ENCODE data around the gene CCDC73. TPM values are rescaled to one million over a fixed set of nuclear protein-coding genes. Genes with fewer than 3 reads are reported as not detected.

CCDC73 gene
- total and polyA plus RNA-seq, 2 donors (not counting 1 experiment from before 2014, with no cell fraction given): 0.05 TPM; not detected in 1

- Mint-ChIP-seq H3K27ac (no peak overlapping the region), H3K4me3 (no peak overlapping the region), H3K9me3 (ENCODE audit: insufficient read depth) (no peaks in the 10 kb centered on the region), H3K4me1 (peaks cover 3% of the 10 kb centered on the region), H3K27me3 (no peaks in the 10 kb centered on the region)
- Histone ChIP-seq H3K27me3 (replicated peaks in 1 of 4; ENCODE audit: control extremely low read depth in 1 of 4, control insufficient read depth in 3 of 4, insufficient read depth in 4 of 4, low read length in 3 of 4) (no peaks in the 10 kb centered on the region), H3K4me1 (ENCODE audit: control insufficient read depth in 2 of 2, insufficient read depth in 2 of 2, low read length in 2 of 2) (no peaks in the 10 kb centered on the region), H3K36me3 (replicated peaks in 1 of 2; ENCODE audit: control extremely low read depth in 1 of 2, control insufficient read depth in 1 of 2, extremely low read depth in 1 of 2, insufficient read depth in 2 of 2, low read length in 1 of 2) (peaks cover 14 to 84% of the 10 kb centered on the region in 2 experiments), H3K9ac (ENCODE audit: low read length) (no peak overlapping the region), H2AFZ (ENCODE audit: insufficient read depth, low read depth, low read length, poor library complexity, severe bottlenecking) (no peak overlapping the region), H3K4me3 (ENCODE audit: control extremely low read depth in 1 of 5, extremely low read depth in 1 of 5, insufficient read depth in 1 of 5, low read depth in 2 of 5, low read length in 4 of 5) (no peak overlapping the region), H3K4me2 (replicated peaks; ENCODE audit: low read depth, low read length, poor library complexity, severe bottlenecking) (no peak overlapping the region), H4K20me1 (ENCODE audit: control insufficient read depth, insufficient read depth, low read length, poor library complexity, severe bottlenecking) (peaks cover 15% of the 10 kb centered on the region), H3K9me3 (ENCODE audit: control extremely low read depth in 1 of 3, control insufficient read depth in 2 of 3, insufficient read depth in 1 of 3, low read length in 2 of 3) (no peaks in the 10 kb centered on the region), H3K79me2 (ENCODE audit: control insufficient read depth, insufficient read depth, low read length) (peaks cover 18% of the 10 kb centered on the region), H3K27ac (ENCODE audit: low read length in 2 of 2) (no peak overlapping the region)
- intact Hi-C loops (cut with micrococcal nuclease): no loop called here
- ChIA-PET CTCF (no interaction called here), POLR2A (no interaction called here)
- no peak for TF ChIP-seq EZH2 (IDR thresholded peaks at IDR 0.05; ENCODE audit: borderline replicate concordance, insufficient read depth, low read depth, low read length, poor library complexity, severe bottlenecking)
- ATAC-seq (ENCODE audit: low read depth) (no peak), DNase-seq (no peak)
Observed at GRCh38 chr11:32594272-32594671, 200.2 kb downstream of the CCDC73 start.

- H3K27me3 Mint-ChIP-seq: no peaks in the 10 kb centered on the region
- H3K27ac Mint-ChIP-seq: no peak overlapping the region
- ChIA-PET CTCF (interaction anchor here (1.0 kb wide), 1 partner anchor 11 kb away, joined by 3 read pairs; no protein-coding TSS in a partner anchor), POLR2A (no interaction called here)
- H3K27me3 ChIP-seq (replicated peaks in 1 of 4; ENCODE audit: control extremely low read depth in 1 of 4, control insufficient read depth in 3 of 4, insufficient read depth in 4 of 4, low read length in 3 of 4): no peaks in the 10 kb centered on the region
- H3K36me3 ChIP-seq (replicated peaks in 1 of 2; ENCODE audit: control extremely low read depth in 1 of 2, control insufficient read depth in 1 of 2, extremely low read depth in 1 of 2, insufficient read depth in 2 of 2, low read length in 1 of 2): peaks cover 8 to 35% of the 10 kb centered on the region in 2 experiments
- 83% methylated on average over 3 of the region's 4 CpGs for WGBS (ENCODE audit: insufficient coverage)
- no peak overlapping the region for H2AFZ ChIP-seq (ENCODE audit: insufficient read depth, low read depth, low read length, poor library complexity, severe bottlenecking)
- H3K9me3 Mint-ChIP-seq (ENCODE audit: insufficient read depth): no peaks in the 10 kb centered on the region
- TF ChIP-seq EZH2 (IDR thresholded peaks at IDR 0.05; ENCODE audit: borderline replicate concordance, insufficient read depth, low read depth, low read length, poor library complexity, severe bottlenecking) (no peak), CTCF (IDR thresholded peaks at IDR 0.05) (no peak)
- intact Hi-C loops (cut with micrococcal nuclease): loop anchor here (10.0 kb wide), 1 partner anchor 1082 kb away; the partner anchor contains the start of genes ELP4 and IMMP1L
- H3K4me3 Mint-ChIP-seq: peak overlapping the region; percentile 23
- H3K4me3 ChIP-seq (ENCODE audit: control extremely low read depth in 1 of 5, extremely low read depth in 1 of 5, insufficient read depth in 1 of 5, low read depth in 2 of 5, low read length in 4 of 5): no peak overlapping the region
- H4K20me1 ChIP-seq (ENCODE audit: control insufficient read depth, insufficient read depth, low read length, poor library complexity, severe bottlenecking): peaks cover 26% of the 10 kb centered on the region
- no peak for ATAC-seq (ENCODE audit: low read depth)
- H3K4me2 ChIP-seq (replicated peaks; ENCODE audit: low read depth, low read length, poor library complexity, severe bottlenecking): no peak overlapping the region
- no peak overlapping the region for H3K9ac ChIP-seq (ENCODE audit: low read length)
- peaks cover 18 to 20% of the 10 kb centered on the region in 2 donors for H3K4me1 ChIP-seq (ENCODE audit: control insufficient read depth in 2 of 2, insufficient read depth in 2 of 2, low read length in 2 of 2)
- DNase-seq: no peak
- peaks cover 41% of the 10 kb centered on the region for H3K4me1 Mint-ChIP-seq
- peaks cover 0 to 6% (median 0%) of the 10 kb centered on the region in 3 donors for H3K9me3 ChIP-seq (ENCODE audit: control extremely low read depth in 1 of 3, control insufficient read depth in 2 of 3, insufficient read depth in 1 of 3, low read length in 2 of 3)
- no peak overlapping the region for H3K27ac ChIP-seq (ENCODE audit: low read length in 2 of 2)
- peaks cover 67% of the 10 kb centered on the region for H3K79me2 ChIP-seq (ENCODE audit: control insufficient read depth, insufficient read depth, low read length)
Observed at GRCh38 chr11:32586576-32587190, 207.8 kb downstream of the CCDC73 start.

Data from B cell (primary cell).